H54 (cell line): ENCODE measurements around the gene REM2.

Source experiments
- DNase-seq: peaks from one replicate; pipeline ENCODE4 v3.0.0; 2011; ENCODE audit warnings: low spot score, mixed read lengths; ENCODE audit not compliant: insufficient read length
- FAIRE-seq: peaks from 3 replicates; lab custom pipeline; 2011; peaks lifted over from hg19 to GRCh38; lab: Jason Lieb, UNC
- POLR2A ChIP-seq: IDR thresholded peaks from 2 replicates; pipeline ENCODE4 v1.6.1; 2011; ENCODE audit warnings: low read depth, mild to moderate bottlenecking, low read length

The REM2 gene

GRCh38 chr14:22929104-22929960 lies 46.3 kb downstream of the REM2 start, which contains the start of gene PRMT5:
Gene PRMT5 (minus strand): TSS chr14:22929376. CDS start chr14:22929361, 15 bp downstream.
- DNase-seq (peak; percentile 74), FAIRE-seq (peak; percentile 96)
- peak; percentile 88 for TF ChIP-seq POLR2A

- FAIRE-seq (no peak), DNase-seq (no peak)
- no peak for TF ChIP-seq POLR2A
Measured at GRCh38 chr14:22929961-22930364, 46.9 kb downstream of the REM2 start.

GRCh38 chr14:22932146-22932545 lies 49.1 kb downstream of the REM2 start:
- FAIRE-seq (no peak), DNase-seq (no peak)
- no peak for TF ChIP-seq POLR2A

GRCh38 chr14:22935156-22935555 lies 52.1 kb downstream of the REM2 start:
- no peak for FAIRE-seq
- no peak for DNase-seq
- no peak for TF ChIP-seq POLR2A
